AG09319 (cell line): ENCODE results near the gene SLC36A1.

Experiments
- DNase-seq: peaks from one replicate; pipeline ENCODE4 v3.0.0-alpha.2; 2010; ENCODE audit warnings: low read depth; ENCODE audit errors: extremely low read depth
- TF ChIP-seq, protein P1 (sequence below): IDR thresholded peaks from 2 replicates; pipeline ENCODE4 v1.5.1; 2011; ENCODE audit warnings: low read depth, mild to moderate bottlenecking, inconsistent platforms, low read length, moderate library complexity

SLC36A1 gene

DNA sequence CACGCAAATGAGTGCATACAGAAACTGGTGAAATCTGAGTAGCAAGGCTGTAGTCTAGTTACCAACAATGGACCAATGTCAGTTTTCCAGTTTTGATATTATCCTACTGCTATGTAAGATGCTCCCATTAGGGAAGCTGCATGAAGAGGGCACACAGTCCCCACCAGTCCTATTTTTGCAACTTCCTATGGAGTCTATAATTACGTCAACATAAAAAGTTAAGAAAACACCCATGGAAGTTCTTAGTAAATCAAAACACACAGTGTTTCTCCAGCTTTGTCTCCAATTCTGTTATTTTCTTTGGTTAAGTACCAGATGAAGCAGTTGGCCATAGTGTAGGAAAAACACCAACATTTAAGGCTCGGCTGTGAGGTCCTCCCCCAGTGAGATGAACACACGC, 85.0 kb downstream of the SLC36A1 start:
- TF ChIP-seq, protein P1, sequence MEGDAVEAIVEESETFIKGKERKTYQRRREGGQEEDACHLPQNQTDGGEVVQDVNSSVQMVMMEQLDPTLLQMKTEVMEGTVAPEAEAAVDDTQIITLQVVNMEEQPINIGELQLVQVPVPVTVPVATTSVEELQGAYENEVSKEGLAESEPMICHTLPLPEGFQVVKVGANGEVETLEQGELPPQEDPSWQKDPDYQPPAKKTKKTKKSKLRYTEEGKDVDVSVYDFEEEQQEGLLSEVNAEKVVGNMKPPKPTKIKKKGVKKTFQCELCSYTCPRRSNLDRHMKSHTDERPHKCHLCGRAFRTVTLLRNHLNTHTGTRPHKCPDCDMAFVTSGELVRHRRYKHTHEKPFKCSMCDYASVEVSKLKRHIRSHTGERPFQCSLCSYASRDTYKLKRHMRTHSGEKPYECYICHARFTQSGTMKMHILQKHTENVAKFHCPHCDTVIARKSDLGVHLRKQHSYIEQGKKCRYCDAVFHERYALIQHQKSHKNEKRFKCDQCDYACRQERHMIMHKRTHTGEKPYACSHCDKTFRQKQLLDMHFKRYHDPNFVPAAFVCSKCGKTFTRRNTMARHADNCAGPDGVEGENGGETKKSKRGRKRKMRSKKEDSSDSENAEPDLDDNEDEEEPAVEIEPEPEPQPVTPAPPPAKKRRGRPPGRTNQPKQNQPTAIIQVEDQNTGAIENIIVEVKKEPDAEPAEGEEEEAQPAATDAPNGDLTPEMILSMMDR = no peak
- DNase-seq = no peak

DNA sequence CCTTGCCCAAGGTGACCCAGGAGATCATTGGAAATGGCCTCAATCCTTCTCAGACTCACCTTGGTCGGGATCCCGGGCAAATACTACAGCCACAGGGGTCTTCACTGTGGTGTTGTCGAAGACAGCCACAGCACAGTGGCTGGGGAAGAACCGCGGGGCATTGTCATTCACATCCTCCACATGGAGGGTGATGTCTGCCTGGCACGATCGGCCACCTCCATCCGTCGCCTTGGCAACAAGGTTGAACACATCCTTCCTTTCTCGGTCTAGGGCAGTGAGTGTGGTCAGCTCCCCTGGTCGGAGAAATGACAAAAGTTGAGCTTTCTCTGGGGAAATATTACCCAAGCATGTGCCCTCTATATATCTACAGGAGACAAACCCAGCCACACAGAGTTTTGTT, 86.9 kb downstream of the SLC36A1 start:
- DNase-seq = no peak
- TF ChIP-seq, protein P1 = no peak

DNA sequence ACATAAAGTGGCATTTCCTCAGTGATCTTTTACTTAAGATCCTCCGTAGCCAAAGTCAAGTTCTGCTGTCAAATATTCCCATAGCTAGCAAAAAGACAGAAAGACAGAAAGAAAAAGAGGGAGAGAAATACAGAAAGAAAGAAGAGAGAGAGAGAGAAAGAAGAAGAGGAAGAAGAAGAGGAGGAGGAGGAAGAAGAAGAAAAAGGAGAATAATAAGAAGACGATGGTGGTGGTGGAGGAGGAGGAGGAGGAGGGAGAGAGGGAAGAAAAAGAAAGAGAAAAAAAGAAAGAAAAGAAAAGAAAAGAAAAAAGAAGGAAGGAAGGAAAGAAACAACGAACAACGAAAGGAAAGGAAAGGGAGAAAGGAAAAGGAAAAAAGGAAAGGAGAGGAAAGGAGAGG, 89.6 kb downstream of the SLC36A1 start:
- no peak for DNase-seq
- TF ChIP-seq, protein P1 = no peak

DNA sequence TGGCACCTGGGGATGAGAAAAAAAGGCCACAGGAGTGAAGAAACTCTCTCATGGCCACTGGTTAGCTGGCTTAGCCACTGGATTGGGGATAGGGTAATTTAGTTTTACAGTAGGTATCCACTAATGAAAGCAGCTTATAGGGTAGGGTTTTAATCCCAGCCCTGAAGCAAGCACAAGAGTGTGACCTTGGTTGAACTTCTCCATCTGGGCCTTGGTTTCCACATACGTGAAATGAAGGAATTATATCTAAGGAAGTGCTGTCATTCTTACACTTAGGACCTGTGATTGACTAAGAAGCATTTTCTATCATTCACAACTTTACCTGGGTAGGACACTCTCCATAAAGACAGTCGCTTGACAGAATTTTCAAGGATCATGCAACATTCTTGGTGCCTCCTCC, 94.2 kb downstream of the SLC36A1 start:
- TF ChIP-seq, protein P1 = no peak
- DNase-seq = no peak
